NT2/D1 (cell line): ENCODE results near the gene VPS41.
"Not testable (repeated sequence)": the region's sequence is repeated elsewhere in the genome, so short reads cannot be mapped to it uniquely, and the experiment has no call there.

Experiments
- DNase-seq: peaks from one replicate; pipeline ENCODE4 v3.0.0-alpha.2; 2011; ENCODE audit warnings: low read depth, low spot score
- H3K27me3 ChIP-seq: 2 replicates; pipeline ENCODE4 v1.6.0; 2011; ENCODE audit warnings: mild to moderate bottlenecking; ENCODE audit not compliant: insufficient read length, insufficient read depth
- H3K36me3 ChIP-seq: 2 replicates; pipeline ENCODE4 v1.6.1; 2011; ENCODE audit warnings: mild to moderate bottlenecking, low read length, mixed read lengths; ENCODE audit not compliant: insufficient read depth, insufficient read length
- H3K4me1 ChIP-seq: 2 replicates; pipeline ENCODE4 v1.5.1; 2011; ENCODE audit not compliant: insufficient read depth, insufficient read length
- H3K4me3 ChIP-seq: 2 replicates; pipeline ENCODE4 v1.5.1; 2011; ENCODE audit warnings: low read depth; ENCODE audit not compliant: insufficient read length
- H3K9ac ChIP-seq: 2 replicates; pipeline ENCODE4 v1.6.0; 2011; ENCODE audit warnings: low read depth; ENCODE audit not compliant: insufficient read length
- H3K9me3 ChIP-seq: 2 replicates; pipeline ENCODE4 v1.5.1; 2011; ENCODE audit warnings: mild to moderate bottlenecking, low read length; ENCODE audit not compliant: insufficient read depth
- SUZ12 ChIP-seq: IDR thresholded peaks from 2 replicates; pipeline ENCODE4 v1.6.1; 2011; ENCODE audit not compliant: insufficient read length, insufficient read depth; ENCODE audit errors: extremely low read depth
- YY1 ChIP-seq: IDR thresholded peaks from 2 replicates; pipeline ENCODE4 v1.6.1; 2011; ENCODE audit not compliant: insufficient read length, insufficient read depth
- ZNF274 ChIP-seq: IDR thresholded peaks from 2 replicates; pipeline ENCODE4 v1.6.1; 2011; ENCODE audit warnings: mild to moderate bottlenecking, low read depth, low read length

VPS41 gene

GRCh38 chr7:38908759-38909335 lies at the start of gene VPS41:
TSS of gene VPS41 (minus strand) at chr7:38909191. CDS start at chr7:38909174, 17 bp downstream.
- H3K4me3 ChIP-seq = peak within 1 kb of the TSS; percentile 88
- peak; percentile 71 for DNase-seq
- H3K4me1 ChIP-seq = no peaks in the 10 kb centered on the region
- no peaks in the 10 kb centered on the region for H3K9me3 ChIP-seq
- H3K27me3 ChIP-seq = no peaks in the 10 kb centered on the region
- H3K9ac ChIP-seq = peak within 1 kb of the TSS; percentile 80
- H3K36me3 ChIP-seq = peaks cover 3% of the 10 kb centered on the region
- TF ChIP-seq ZNF274 (no peak), SUZ12 (no peak), YY1 (peak; percentile 68)

- no peaks in the 10 kb centered on the region for H3K9me3 ChIP-seq
- H3K4me1 ChIP-seq = no peaks in the 10 kb centered on the region
- no peak for DNase-seq
- H3K4me3 ChIP-seq = no peak overlapping the region
- no peaks in the 10 kb centered on the region for H3K27me3 ChIP-seq
- TF ChIP-seq ZNF274 = no peak
- no peaks in the 10 kb centered on the region for H3K36me3 ChIP-seq
- H3K9ac ChIP-seq = no peak overlapping the region
Measured at GRCh38 chr7:38955892-38956291, 46.9 kb upstream of the VPS41 start.

- no peak overlapping the region for H3K4me3 ChIP-seq
- no peaks in the 10 kb centered on the region for H3K27me3 ChIP-seq
- H3K9ac ChIP-seq = no peak overlapping the region
- TF ChIP-seq ZNF274 = no peak
- no peak for TF ChIP-seq YY1
- TF ChIP-seq SUZ12 = no peak
- no peaks in the 10 kb centered on the region for H3K9me3 ChIP-seq
- DNase-seq = no peak
- no peaks in the 10 kb centered on the region for H3K4me1 ChIP-seq
- no peaks in the 10 kb centered on the region for H3K36me3 ChIP-seq
Measured at GRCh38 chr7:38953971-38954370, 45.0 kb upstream of the VPS41 start.

GRCh38 chr7:38953227-38953626 lies 44.2 kb upstream of the VPS41 start:
- H3K27me3 ChIP-seq = no peaks in the 10 kb centered on the region
- no peak for DNase-seq
- TF ChIP-seq SUZ12 = no peak
- TF ChIP-seq YY1 = no peak
- TF ChIP-seq ZNF274 = no peak
- no peaks in the 10 kb centered on the region for H3K9me3 ChIP-seq
- no peaks in the 10 kb centered on the region for H3K4me1 ChIP-seq
- no peak overlapping the region for H3K4me3 ChIP-seq
- no peaks in the 10 kb centered on the region for H3K36me3 ChIP-seq
- no peak overlapping the region for H3K9ac ChIP-seq

DNA sequence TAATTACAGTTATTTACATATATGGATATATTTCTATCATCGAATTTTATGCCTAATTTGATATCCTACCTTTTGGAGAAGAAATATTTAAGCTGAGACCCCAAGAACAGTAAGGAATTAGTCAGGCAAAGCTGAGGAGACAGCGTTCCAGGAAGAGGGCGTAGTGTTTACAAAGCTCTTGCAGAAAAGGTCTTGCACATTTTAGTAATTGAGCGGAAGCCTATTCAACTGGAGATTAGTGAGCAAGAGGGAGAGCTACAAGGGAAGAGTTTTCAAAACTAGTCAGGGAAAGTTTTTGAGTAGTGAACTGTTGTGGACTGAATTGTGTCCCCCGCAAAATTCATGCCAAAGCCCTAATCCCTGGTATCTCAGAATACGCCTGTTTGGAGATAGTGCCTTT lies 42.2 kb upstream of the VPS41 start:
- no peaks in the 10 kb centered on the region for H3K36me3 ChIP-seq
- no peak overlapping the region for H3K9ac ChIP-seq
- H3K4me3 ChIP-seq = no peak overlapping the region
- TF ChIP-seq ZNF274 (no peak), SUZ12 (no peak), YY1 (no peak)
- no peak for DNase-seq
- H3K4me1 ChIP-seq = no peaks in the 10 kb centered on the region
- H3K9me3 ChIP-seq = peaks cover 7% of the 10 kb centered on the region; the same call in 1 of the 2 replicates
- no peaks in the 10 kb centered on the region for H3K27me3 ChIP-seq

DNA sequence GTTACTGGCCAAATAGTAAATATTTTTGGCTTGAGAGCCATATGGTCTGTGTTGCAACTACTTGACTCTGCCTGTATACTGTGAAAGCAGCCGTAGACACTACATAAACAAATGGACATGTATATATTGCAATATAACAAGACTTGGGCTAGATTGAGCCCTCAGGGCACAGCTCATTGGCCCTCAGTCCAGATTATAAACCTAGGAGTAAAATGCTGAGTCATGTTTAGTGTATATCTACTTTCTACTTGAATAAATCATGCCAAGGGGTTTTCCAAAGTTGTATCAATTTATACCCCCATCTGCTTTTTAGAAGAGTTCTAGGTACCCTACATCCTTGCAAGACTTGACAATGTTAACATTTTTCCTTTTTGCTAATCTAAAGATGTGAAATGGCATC lies 41.3 kb upstream of the VPS41 start:
- H3K9me3 ChIP-seq = peaks cover 7% of the 10 kb centered on the region; the same call in 1 of the 2 replicates
- H3K36me3 ChIP-seq = no peaks in the 10 kb centered on the region
- no peak for DNase-seq
- no peaks in the 10 kb centered on the region for H3K4me1 ChIP-seq
- H3K9ac ChIP-seq = no peak overlapping the region
- no peak overlapping the region for H3K4me3 ChIP-seq
- H3K27me3 ChIP-seq = no peaks in the 10 kb centered on the region
- TF ChIP-seq YY1 = no peak
- TF ChIP-seq ZNF274 = no peak
- no peak for TF ChIP-seq SUZ12

GRCh38 chr7:38947541-38947940 lies 38.5 kb upstream of the VPS41 start:
- H3K4me1 ChIP-seq, H3K4me3 ChIP-seq, H3K27me3 ChIP-seq, H3K9ac ChIP-seq, DNase-seq, H3K9me3 ChIP-seq, H3K36me3 ChIP-seq: not testable (repeated sequence)
